ENCODE data around the gene PKNOX1.
"Not testable (repeated sequence)": the region's sequence is repeated elsewhere in the genome, so short reads cannot be mapped to it uniquely, and the experiment has no call there.

GRCh38 chr21:43074401-43075169 is 100.2 kb downstream of the PKNOX1 start:
- TF ChIP-seq CTCF, POLR2A (IDR thresholded peaks at IDR 0.05): not testable (repeated sequence)
